DND-41 (cell line): ENCODE data around the gene ZNF484.

Experiments used
- EZH2 ChIP-seq: IDR thresholded peaks from 3 replicates; pipeline ENCODE4 v1.6.1; 2012; ENCODE audit warnings: borderline replicate concordance, low read depth, mild to moderate bottlenecking, moderate library complexity, low read length, inconsistent platforms; ENCODE audit not compliant: severe bottlenecking
- TF ChIP-seq, protein P1 (sequence below): IDR thresholded peaks from 2 replicates; pipeline ENCODE4 v1.5.1; 2012; ENCODE audit warnings: borderline replicate concordance, low read length, moderate library complexity, mild to moderate bottlenecking; ENCODE audit not compliant: poor library complexity, severe bottlenecking; ENCODE audit errors: extremely low read depth

DNA sequence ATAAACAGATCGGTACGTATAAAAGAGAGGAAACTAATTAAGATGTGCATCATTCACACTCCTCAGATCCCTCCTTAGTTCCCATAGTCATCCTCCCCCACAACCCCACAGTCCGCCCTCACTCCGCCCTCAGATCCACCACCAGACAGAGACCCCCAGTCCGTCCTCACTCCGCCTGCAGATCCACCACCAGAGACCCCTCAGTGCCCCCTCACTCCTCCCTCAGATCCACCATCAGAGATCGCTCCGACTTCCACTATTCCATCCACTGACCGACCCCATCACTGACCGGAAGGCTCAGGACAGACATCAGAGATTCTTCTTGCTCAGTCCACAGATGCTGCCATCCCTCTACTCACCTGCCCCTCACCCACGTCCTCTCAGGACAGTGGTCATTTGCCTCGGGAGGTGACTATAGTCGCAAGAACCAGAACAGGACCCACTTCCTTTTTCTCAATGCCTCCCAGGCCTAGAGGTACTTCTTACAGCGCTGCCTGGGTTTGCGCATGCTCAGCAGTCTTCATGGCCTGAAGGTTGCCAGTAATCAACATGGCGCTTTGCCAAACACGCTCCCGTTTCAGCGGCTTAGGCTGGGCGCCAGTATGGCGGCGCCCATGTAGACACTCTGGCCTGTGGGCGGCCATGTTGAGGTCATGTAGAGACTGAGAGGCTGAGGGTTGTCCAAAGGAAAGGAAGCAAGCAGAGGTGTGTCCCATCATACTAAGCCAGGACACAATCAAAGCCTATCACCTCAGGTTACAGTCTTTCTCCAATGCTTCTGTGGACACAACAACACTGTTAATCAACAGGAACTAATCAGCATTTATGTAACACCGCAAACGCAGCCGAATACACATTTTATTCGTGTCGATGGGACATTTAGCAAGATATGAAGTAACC, at the start of gene ZNF484:
- TF ChIP-seq, protein P1, sequence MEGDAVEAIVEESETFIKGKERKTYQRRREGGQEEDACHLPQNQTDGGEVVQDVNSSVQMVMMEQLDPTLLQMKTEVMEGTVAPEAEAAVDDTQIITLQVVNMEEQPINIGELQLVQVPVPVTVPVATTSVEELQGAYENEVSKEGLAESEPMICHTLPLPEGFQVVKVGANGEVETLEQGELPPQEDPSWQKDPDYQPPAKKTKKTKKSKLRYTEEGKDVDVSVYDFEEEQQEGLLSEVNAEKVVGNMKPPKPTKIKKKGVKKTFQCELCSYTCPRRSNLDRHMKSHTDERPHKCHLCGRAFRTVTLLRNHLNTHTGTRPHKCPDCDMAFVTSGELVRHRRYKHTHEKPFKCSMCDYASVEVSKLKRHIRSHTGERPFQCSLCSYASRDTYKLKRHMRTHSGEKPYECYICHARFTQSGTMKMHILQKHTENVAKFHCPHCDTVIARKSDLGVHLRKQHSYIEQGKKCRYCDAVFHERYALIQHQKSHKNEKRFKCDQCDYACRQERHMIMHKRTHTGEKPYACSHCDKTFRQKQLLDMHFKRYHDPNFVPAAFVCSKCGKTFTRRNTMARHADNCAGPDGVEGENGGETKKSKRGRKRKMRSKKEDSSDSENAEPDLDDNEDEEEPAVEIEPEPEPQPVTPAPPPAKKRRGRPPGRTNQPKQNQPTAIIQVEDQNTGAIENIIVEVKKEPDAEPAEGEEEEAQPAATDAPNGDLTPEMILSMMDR = no peak
- no peak for TF ChIP-seq EZH2
